ENCODE results near the gene UTP25.

UTP25 gene

DNA sequence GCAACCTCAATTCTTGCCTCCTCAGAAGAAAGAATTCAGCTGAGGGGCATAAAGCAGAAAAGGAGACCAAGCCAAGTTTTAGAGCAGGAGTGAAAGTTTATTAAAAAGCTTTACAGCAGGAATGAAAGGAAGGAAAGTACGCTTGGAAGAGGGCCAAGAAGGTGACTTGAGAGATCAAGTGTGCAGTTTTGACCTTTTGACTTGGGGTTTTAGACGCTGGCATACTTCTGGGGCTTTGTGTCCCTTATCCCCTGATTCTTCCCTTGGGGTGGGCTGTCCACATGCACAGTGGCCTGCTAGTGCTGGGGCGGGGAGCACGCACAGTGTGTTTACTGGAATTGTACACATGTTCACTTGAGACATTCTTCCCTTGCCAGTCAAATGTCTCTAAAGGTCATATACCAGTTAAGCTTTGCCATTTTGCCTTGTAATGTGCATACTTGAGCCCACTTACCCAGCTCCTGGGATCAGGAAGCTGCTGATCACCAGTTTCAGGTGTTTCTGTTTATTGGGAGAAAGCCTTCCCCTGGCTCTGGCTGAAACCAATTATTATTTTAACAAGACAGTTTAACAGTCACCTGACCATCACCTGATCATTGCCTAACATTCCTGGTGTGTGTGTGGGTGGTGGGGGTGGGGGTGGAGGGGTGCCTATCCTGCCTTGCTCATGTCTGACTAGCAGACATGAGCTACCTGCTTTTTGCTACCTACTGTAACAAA lies 36.2 kb downstream of the UTP25 start:
- H3K4me1 ChIP-seq (ENCODE audit: insufficient read depth, low read length) = peaks cover 28% of the 10 kb centered on the region
- no peak overlapping the region for H3K4me3 ChIP-seq (ENCODE audit: low read length)
- H3K27me3 ChIP-seq (ENCODE audit: insufficient read depth, low read length) = 0 out of 2 replicates have a peak, but pooled peaks cover 4% of the 10 kb centered on the region
- H3K9ac ChIP-seq (ENCODE audit: low read depth, low read length) = no peak overlapping the region; the same call in 1 of the 2 replicates
- H3K27ac ChIP-seq (ENCODE audit: low read length) = no peak overlapping the region
- no peaks in the 10 kb centered on the region for H3K9me3 ChIP-seq (ENCODE audit: insufficient read depth, low read depth, low read length)
- no peaks in the 10 kb centered on the region for H3K36me3 ChIP-seq (ENCODE audit: insufficient read depth, low read depth, low read length)

DNA sequence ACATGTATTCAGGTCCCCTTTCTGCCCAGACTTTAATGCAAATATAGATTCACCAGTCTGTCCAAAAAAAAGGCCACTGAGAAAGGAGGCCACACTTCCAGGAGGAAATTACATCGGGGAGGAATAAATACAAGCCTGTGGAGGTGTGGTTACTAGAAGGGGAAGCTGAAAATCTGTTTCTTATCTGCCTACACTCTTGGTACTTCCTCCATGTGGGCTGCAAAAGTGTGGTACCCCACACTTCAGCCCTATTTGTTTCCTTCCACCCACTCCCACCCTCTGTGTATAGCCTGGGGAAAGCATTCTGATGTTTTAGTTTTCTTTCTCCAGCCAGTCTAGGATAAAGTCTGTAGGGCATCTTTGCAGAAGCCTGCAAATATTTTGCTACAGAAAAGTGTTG lies 38.4 kb downstream of the UTP25 start:
- no peak overlapping the region for H3K9ac ChIP-seq (ENCODE audit: low read depth, low read length)
- H3K27ac ChIP-seq (ENCODE audit: low read length) = no peak overlapping the region
- no peak overlapping the region for H3K4me3 ChIP-seq (ENCODE audit: low read length)
- H3K4me1 ChIP-seq (ENCODE audit: insufficient read depth, low read length) = peaks cover 28% of the 10 kb centered on the region
- no peaks in the 10 kb centered on the region for H3K36me3 ChIP-seq (ENCODE audit: insufficient read depth, low read depth, low read length)
- H3K27me3 ChIP-seq (ENCODE audit: insufficient read depth, low read length) = 0 out of 2 replicates have a peak, but pooled peaks cover 4% of the 10 kb centered on the region
- no peaks in the 10 kb centered on the region for H3K9me3 ChIP-seq (ENCODE audit: insufficient read depth, low read depth, low read length)

DNA sequence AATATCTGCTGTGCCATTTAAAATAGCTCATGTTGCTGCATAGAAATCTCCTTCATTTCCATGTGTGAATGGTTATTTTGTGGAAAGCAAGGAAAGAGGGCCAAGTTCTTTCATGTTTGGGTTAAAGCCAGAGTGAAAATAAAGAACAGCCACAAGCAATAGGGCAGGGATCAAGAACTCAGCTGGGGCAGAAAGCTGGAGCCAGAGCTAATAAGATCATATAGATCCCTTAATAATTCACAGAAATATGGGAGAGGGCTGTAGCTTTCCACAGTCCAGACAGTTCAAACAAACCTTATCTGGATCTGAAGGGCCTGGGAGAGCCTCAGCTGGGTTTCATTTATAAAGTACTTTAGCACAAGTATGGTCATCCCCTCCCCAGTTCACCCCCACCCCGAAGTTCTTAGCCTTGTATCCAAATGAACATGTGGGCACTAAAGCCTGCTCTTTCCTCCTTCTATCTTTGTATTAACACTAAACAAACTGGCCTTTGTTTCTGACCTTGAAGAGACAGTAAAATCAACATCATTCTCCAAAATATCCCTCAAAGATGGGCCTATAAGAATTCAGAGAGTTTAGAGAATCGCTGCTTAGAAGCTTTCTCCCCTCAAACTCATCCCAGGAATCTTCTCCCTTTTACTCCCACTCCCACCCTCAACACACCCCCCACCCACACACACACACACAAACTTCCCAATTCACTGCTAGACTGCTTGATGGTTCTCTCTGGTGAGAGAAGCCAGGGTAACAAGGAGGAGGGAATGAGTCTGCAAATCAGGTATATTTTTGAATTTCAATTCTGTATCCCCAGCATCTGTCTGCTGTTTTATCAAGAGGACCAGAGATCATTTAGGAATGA lies 41.7 kb downstream of the UTP25 start:
- no peaks in the 10 kb centered on the region for H3K36me3 ChIP-seq (ENCODE audit: insufficient read depth, low read depth, low read length)
- H3K27ac ChIP-seq (ENCODE audit: low read length) = no peak overlapping the region
- no peak overlapping the region for H3K9ac ChIP-seq (ENCODE audit: low read depth, low read length)
- no peaks in the 10 kb centered on the region for H3K4me1 ChIP-seq (ENCODE audit: insufficient read depth, low read length)
- no peak overlapping the region for H3K4me3 ChIP-seq (ENCODE audit: low read length)
- H3K27me3 ChIP-seq (ENCODE audit: insufficient read depth, low read length) = no peaks in the 10 kb centered on the region
- no peaks in the 10 kb centered on the region for H3K9me3 ChIP-seq (ENCODE audit: insufficient read depth, low read depth, low read length)

DNA sequence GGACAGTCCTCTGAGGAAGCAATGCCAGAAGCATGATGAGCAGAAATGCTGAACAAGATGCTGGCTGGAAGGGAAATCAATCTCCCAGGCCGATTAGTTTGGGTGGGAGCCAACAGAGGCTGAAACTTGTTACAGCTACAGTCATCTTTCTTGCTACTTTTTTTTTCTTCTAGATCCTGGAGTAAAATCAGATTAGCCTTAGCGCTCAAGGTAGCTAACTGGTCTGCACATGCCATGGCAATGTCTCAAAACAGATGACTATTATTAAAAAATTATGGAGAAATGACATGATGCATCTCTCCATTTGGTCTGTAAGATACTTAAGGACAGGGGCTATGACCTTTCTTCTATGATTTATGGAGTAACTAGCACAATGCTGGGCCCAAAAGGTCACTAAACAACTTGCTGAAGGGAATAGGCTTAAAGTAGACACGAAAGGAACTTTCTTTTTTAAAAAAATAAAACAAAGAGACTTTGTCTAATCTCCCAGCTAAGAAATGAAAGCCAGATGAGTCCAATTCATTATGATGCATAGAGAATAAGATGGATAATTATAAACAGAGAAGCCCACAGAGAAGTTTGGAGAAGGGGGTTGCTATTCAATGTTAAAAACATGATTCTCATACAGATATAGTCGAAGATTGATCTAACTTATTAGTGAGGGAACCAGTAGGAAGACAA lies 42.5 kb downstream of the UTP25 start:
- Histone ChIP-seq H3K27ac (ENCODE audit: low read length) (no peak overlapping the region), H3K9me3 (ENCODE audit: insufficient read depth, low read depth, low read length) (no peaks in the 10 kb centered on the region), H3K4me1 (ENCODE audit: insufficient read depth, low read length) (no peaks in the 10 kb centered on the region), H3K4me3 (ENCODE audit: low read length) (no peak overlapping the region), H3K27me3 (ENCODE audit: insufficient read depth, low read length) (no peaks in the 10 kb centered on the region), H3K36me3 (ENCODE audit: insufficient read depth, low read depth, low read length) (no peaks in the 10 kb centered on the region), H3K9ac (ENCODE audit: low read depth, low read length) (no peak overlapping the region)

DNA sequence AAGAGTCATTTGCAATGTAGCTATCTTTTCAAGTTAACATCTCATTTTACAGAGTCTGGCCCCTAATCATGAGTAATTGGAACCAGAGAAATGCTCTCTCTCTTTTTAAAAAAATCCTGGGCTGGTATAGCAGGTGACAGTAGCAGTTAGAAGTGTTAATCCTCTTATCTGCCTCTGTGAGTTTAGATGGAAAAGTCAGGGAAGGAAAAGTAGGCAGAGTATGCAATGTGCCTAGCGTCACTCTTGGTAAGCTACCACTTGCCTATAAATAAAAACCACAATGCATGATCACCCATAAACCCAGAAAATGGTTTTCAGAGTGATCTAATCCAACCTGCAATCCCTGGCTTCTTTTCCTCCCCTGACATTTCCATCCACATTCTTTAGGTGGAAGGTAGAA lies 43.2 kb downstream of the UTP25 start:
- no peaks in the 10 kb centered on the region for H3K4me1 ChIP-seq (ENCODE audit: insufficient read depth, low read length)
- H3K9me3 ChIP-seq (ENCODE audit: insufficient read depth, low read depth, low read length) = no peaks in the 10 kb centered on the region
- H3K9ac ChIP-seq (ENCODE audit: low read depth, low read length) = no peak overlapping the region
- no peaks in the 10 kb centered on the region for H3K36me3 ChIP-seq (ENCODE audit: insufficient read depth, low read depth, low read length)
- H3K27me3 ChIP-seq (ENCODE audit: insufficient read depth, low read length) = no peaks in the 10 kb centered on the region
- H3K4me3 ChIP-seq (ENCODE audit: low read length) = no peak overlapping the region
- H3K27ac ChIP-seq (ENCODE audit: low read length) = no peak overlapping the region

DNA sequence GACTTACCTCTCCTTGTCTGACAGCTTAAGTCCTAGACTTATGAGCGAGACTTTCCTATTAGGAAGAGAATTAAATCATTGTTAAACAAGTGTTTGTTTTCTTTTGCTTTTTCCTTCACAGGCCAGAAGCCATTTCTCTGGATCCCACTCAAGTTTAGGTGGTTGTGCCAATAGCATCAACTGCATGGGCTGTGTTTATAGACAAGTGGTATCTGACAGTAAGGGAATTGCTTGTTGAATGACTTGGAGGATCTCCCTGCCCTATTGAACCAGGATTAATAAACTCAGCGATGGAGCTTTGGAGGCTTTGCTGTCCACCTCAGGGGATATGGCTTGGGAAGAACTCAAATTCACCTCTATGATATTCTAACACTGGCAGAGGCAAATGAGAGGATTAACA lies 43.7 kb downstream of the UTP25 start:
- no peak overlapping the region for H3K9ac ChIP-seq (ENCODE audit: low read depth, low read length)
- H3K36me3 ChIP-seq (ENCODE audit: insufficient read depth, low read depth, low read length) = no peaks in the 10 kb centered on the region
- H3K9me3 ChIP-seq (ENCODE audit: insufficient read depth, low read depth, low read length) = no peaks in the 10 kb centered on the region
- H3K4me1 ChIP-seq (ENCODE audit: insufficient read depth, low read length) = no peaks in the 10 kb centered on the region
- H3K27me3 ChIP-seq (ENCODE audit: insufficient read depth, low read length) = no peaks in the 10 kb centered on the region
- no peak overlapping the region for H3K4me3 ChIP-seq (ENCODE audit: low read length)
- no peak overlapping the region for H3K27ac ChIP-seq (ENCODE audit: low read length)

DNA sequence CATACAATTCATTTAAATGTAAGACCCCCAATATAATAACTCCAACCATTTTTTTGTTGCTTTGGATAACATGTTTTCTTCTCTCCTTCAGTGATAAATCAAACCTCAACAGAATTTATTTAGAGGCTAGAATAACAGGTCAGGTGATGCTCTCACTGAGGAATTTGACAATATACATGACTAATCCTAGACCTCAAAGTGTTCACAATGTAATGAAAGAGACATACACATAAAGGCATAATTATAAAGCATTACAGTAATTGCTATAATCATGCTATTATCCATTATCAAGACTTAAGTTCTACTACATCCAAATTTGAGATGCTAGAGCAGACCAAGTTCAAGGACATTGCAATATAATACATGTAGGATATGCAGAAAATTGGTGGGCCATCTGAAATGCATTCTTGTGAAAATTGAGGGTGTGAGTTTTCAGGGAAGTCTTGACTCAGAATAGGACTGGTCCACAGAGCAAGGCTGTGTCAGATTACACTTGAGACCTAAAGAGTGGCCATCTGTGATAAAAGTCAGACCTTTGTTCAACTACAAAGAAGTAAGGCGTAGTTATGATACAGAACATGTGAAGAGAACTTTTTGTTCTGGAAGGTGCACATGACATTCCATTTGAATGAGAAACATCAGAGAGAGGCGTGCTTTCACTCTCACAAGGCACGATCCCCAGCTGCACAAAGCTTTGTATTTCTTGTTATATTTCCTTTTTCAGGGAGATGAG lies 45.5 kb downstream of the UTP25 start:
- Histone ChIP-seq H3K9ac (ENCODE audit: low read depth, low read length) (no peak overlapping the region), H3K36me3 (ENCODE audit: insufficient read depth, low read depth, low read length) (no peaks in the 10 kb centered on the region), H3K4me3 (ENCODE audit: low read length) (no peak overlapping the region), H3K27me3 (ENCODE audit: insufficient read depth, low read length) (no peaks in the 10 kb centered on the region), H3K27ac (ENCODE audit: low read length) (no peak overlapping the region), H3K9me3 (ENCODE audit: insufficient read depth, low read depth, low read length) (no peaks in the 10 kb centered on the region), H3K4me1 (ENCODE audit: insufficient read depth, low read length) (no peaks in the 10 kb centered on the region)

DNA sequence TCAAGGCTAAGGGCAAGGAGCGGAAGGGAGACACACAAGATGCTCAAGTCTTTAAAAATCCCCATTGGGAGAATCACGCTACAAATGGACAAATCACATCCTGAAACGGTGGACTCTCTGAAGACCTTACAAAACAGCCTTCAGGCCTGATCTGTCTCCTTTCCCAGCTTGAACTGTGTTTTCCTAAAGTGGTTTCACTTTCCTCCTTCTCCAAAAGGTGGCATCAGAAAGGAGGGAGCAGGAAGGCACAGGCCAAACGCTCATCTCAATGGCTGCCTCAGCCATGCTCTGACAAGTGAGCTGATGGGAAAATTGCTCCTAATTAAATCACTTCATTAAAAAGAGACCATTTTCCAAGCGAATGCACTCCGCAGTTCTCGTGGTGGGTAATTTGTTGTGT lies 47.7 kb downstream of the UTP25 start:
- no peak overlapping the region for H3K4me3 ChIP-seq (ENCODE audit: low read length)
- no peaks in the 10 kb centered on the region for H3K9me3 ChIP-seq (ENCODE audit: insufficient read depth, low read depth, low read length)
- no peaks in the 10 kb centered on the region for H3K36me3 ChIP-seq (ENCODE audit: insufficient read depth, low read depth, low read length)
- no peak overlapping the region for H3K9ac ChIP-seq (ENCODE audit: low read depth, low read length)
- H3K4me1 ChIP-seq (ENCODE audit: insufficient read depth, low read length) = no peaks in the 10 kb centered on the region
- H3K27me3 ChIP-seq (ENCODE audit: insufficient read depth, low read length) = no peaks in the 10 kb centered on the region
- no peak overlapping the region for H3K27ac ChIP-seq (ENCODE audit: low read length)

DNA sequence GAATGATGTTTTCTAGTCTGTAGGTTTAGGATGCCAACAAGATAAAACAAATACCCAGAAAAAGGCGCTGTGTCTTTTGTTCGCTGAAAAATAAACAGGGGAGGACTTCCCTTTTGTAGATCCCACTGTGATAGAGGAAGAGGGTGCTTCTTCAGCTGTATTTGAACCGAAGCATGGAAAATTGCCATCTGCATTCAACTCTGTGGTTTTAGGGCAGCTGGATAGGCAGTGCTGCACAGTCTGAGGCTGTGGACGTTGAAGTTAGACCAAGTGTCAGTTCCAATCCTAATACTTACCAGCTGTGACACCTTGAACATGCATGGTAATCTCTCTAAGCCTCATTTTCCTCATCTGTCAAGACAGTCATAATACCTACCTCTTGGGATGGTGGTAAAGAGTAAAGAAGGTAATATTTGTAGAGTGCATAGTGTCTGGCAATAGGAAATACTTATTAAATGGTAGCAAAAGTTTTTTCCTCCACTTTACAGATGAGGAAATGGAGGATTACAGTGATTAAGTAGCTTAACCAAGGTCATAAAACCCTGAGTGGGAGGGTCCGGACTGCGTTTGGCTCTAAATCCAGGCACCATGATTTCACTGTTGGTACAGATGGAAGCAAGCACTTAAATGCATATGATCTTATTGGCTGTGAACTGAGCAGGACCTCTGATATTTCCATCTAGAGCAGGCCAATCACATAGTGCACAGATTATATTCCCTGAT lies 48.5 kb downstream of the UTP25 start:
- H3K27ac ChIP-seq (ENCODE audit: low read length) = no peak overlapping the region
- no peak overlapping the region for H3K4me3 ChIP-seq (ENCODE audit: low read length)
- H3K4me1 ChIP-seq (ENCODE audit: insufficient read depth, low read length) = no peaks in the 10 kb centered on the region
- no peaks in the 10 kb centered on the region for H3K9me3 ChIP-seq (ENCODE audit: insufficient read depth, low read depth, low read length)
- no peak overlapping the region for H3K9ac ChIP-seq (ENCODE audit: low read depth, low read length)
- H3K36me3 ChIP-seq (ENCODE audit: insufficient read depth, low read depth, low read length) = no peaks in the 10 kb centered on the region
- no peaks in the 10 kb centered on the region for H3K27me3 ChIP-seq (ENCODE audit: insufficient read depth, low read length)

DNA sequence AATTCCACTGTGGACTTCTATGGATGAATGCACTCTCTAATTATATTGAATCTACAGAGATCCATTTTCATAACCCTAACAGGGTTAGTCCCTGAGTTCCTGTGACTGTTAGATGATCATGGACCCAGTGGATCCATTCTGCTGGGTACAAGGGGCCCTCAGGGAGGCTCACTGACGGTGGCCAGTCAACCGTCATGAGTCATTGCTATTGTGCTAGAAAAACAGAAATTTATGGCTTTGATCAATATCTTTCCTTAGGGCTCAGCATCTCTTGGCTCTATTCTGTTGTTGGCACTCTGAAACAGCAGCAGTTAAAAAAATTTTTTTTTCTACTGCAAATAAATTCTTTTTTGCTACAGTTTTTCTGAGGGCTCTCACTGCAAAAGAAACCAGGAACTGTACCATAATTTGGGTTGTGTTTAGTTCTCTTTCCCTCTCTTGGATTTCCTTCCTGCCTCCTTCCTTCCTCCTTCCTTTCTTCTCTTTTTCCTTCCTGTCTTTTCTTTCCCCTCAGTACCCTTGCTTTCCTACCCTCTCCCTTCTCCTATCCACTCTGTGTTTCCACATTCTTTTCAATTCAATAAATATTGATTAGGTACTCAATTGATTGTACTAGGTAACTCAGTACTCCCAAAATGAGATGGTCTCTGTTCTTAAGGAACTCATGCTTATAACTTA lies 49.5 kb downstream of the UTP25 start:
- H3K4me3 ChIP-seq (ENCODE audit: low read length) = no peak overlapping the region
- no peaks in the 10 kb centered on the region for H3K36me3 ChIP-seq (ENCODE audit: insufficient read depth, low read depth, low read length)
- H3K27ac ChIP-seq (ENCODE audit: low read length) = no peak overlapping the region
- no peaks in the 10 kb centered on the region for H3K9me3 ChIP-seq (ENCODE audit: insufficient read depth, low read depth, low read length)
- no peaks in the 10 kb centered on the region for H3K4me1 ChIP-seq (ENCODE audit: insufficient read depth, low read length)
- no peak overlapping the region for H3K9ac ChIP-seq (ENCODE audit: low read depth, low read length)
- no peaks in the 10 kb centered on the region for H3K27me3 ChIP-seq (ENCODE audit: insufficient read depth, low read length)
